RWPE1 (cell line): ENCODE results near the gene MCFD2.

Experiments
- CTCF ChIA-PET: fragments of 350-600 bp; sonication (Branson Sonifier 250); formaldehyde crosslinking; extraction: SDS; loops from one replicate; lab custom pipeline; 2021; lab: Yijun Ruan, JAX
- POLR2A ChIA-PET: fragments of 400-600 bp; formaldehyde crosslinking; extraction: SDS; loops from one replicate; lab custom pipeline; 2020; ENCODE audit warnings: antibody characterized with exemption; ENCODE audit not compliant: low non-redundant PET; lab: Yijun Ruan, JAX
- DNase-seq: peaks from one replicate; pipeline ENCODE4 v3.0.0; 2012; ENCODE audit warnings: low spot score
- H3K27ac ChIP-seq: fragments of 450-650 bp; 2 replicates; pipeline ENCODE4 v1.5.1; 2017
- TF ChIP-seq, protein P1 (sequence below): fragments of 450-650 bp; conservative IDR thresholded peaks from 2 replicates; pipeline ENCODE4 v1.5.1; 2017; ENCODE audit warnings: low read depth, mild to moderate bottlenecking

The MCFD2 gene

DNA sequence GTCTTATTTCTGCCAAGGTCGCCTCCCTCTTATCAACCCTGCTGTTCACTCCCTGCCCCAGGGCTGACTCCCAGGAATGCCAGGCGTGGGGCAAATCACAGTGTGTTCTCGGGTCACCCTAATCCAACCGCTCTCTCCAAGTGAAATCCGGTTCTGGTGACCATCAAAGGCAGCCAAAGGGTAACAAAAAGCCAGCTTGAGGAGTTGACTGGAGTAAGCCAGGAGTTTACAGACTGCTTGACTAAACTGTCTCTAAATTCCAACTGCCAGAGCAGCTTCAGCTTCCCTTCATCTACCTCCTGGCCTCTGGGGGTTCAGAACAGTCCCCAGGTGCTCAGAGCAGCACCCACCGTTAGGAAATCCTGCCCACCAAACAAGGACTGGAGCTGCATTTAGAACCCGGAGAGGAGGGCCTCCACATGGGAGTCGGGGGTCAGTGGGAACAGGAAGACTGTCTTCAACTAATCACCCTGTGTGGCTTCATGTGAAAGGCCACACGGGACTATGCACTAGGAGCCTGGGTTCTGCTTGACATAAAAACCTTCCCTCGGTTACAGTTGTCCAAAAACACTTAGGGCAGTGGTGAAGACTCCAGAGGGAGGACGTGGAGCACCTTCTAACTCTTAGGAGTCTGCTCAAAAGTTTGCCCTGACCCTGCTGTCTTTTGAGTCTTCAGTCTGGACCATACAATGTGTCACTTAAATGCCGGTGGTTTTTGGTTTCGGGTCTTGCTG, 24.2 kb upstream of the MCFD2 start:
- peak overlapping the region; percentile 94 for H3K27ac ChIP-seq
- no peak for DNase-seq
- ChIA-PET CTCF (interaction anchor here (0.6 kb wide), 2 partner anchors 32 to 498 kb away, joined by 3 to 4 read pairs; no protein-coding TSS in a partner anchor), POLR2A (no interaction called here)
- TF ChIP-seq, protein P1, sequence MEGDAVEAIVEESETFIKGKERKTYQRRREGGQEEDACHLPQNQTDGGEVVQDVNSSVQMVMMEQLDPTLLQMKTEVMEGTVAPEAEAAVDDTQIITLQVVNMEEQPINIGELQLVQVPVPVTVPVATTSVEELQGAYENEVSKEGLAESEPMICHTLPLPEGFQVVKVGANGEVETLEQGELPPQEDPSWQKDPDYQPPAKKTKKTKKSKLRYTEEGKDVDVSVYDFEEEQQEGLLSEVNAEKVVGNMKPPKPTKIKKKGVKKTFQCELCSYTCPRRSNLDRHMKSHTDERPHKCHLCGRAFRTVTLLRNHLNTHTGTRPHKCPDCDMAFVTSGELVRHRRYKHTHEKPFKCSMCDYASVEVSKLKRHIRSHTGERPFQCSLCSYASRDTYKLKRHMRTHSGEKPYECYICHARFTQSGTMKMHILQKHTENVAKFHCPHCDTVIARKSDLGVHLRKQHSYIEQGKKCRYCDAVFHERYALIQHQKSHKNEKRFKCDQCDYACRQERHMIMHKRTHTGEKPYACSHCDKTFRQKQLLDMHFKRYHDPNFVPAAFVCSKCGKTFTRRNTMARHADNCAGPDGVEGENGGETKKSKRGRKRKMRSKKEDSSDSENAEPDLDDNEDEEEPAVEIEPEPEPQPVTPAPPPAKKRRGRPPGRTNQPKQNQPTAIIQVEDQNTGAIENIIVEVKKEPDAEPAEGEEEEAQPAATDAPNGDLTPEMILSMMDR, result no peak

DNA sequence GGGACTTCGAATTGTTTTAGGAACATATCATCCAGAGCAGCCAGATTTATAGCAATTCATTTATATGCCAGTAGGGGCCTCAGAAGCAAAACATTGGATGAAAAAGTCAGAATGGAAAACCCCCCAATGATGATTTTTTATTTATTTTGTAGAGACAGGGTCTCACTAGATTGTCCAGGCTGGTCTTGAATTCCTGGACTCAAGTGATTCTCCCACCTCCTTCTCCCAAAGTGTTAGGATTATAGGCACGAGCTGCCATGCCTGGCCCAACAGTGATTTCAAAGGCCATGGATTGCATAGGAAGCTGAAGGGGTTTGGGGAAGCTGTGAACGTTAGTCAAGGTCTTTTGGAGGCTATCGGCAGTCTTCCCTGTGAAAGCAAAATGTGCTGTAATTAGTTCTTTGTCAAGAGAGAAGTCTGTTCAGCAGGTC, 21.9 kb upstream of the MCFD2 start:
- POLR2A ChIA-PET, result no interaction called here
- no peak for DNase-seq
- TF ChIP-seq, protein P1, result peak; percentile 35
- H3K27ac ChIP-seq, result no peak overlapping the region
- CTCF ChIA-PET, result interaction anchor here (0.5 to 0.6 kb wide), 2 partner anchors 315 to 718 kb away, joined by 3 to 4 read pairs; no protein-coding TSS in a partner anchor

DNA sequence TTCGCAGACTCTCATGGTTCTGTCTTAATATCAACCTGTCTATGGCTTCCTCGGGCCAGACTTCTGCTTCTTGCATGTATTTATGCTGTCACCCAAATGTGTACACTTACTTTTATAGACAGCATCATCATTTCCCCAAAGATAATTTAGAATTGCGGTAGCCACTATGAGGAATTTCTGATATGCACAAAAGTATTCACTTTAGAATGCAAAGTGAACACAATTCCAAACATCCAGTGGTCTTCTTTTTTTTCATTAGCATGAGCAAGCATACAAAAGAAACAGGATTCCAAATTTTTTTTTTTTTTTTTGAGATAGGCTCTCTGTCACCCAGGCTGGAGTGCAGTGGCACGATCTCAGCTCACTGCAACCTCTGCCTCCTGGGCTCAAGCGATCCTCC, 21.0 kb upstream of the MCFD2 start:
- H3K27ac ChIP-seq, result no peak overlapping the region
- DNase-seq, result no peak
- ChIA-PET CTCF (interaction anchor here (0.7 to 1.1 kb wide), 2 partner anchors 14 to 387 kb away, joined by 3 read pairs; no protein-coding TSS in a partner anchor), POLR2A (no interaction called here)
- TF ChIP-seq, protein P1, result no peak

DNA sequence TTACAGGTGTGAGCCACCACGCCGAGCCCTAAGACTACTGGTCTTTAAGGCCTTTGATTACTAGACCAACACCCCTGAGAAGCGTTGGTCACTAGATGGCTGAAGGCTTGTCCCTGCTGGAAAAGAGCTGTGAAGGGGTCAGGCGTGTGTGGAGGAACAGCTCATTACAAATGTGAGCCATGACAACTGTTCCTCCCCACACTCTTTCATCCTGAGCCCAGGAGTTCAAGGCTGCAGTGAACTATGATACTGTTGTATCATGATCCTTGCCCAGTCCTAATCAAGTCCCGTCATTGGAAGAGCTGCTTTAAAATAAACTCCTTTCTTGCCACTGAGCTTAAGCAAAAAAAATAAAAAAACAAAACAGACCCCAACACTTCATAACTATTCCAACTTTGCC, 19.5 kb upstream of the MCFD2 start:
- TF ChIP-seq, protein P1, result no peak
- no peak for DNase-seq
- CTCF ChIA-PET, result interaction anchor here (0.9 to 1.2 kb wide), 2 partner anchors 17 to 21 kb away, joined by 3 to 4 read pairs; no protein-coding TSS in a partner anchor
- H3K27ac ChIP-seq, result no peak overlapping the region
- POLR2A ChIA-PET, result no interaction called here

DNA sequence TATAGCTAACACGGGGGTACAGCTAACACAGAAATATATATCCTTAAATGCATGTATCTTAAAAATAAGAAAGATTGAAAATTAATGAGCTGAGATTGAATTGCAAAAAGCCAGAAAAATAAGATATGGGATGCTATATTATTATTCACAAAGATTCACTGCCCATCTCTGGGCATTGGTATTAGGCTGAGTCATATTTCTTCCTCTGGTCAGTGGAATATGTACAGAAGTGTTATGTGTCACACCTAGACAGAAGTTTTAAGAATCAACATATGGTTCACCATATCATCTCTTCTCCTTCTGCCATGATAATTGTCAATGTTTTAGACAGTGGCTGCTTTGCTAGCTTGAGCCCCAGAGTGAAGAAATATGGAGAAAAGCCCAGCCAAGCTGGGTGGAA, 14.0 kb upstream of the MCFD2 start:
- CTCF ChIA-PET, result interaction anchor here (0.7 kb wide), 1 partner anchor 838 kb away, joined by 3 read pairs; no protein-coding TSS in a partner anchor
- H3K27ac ChIP-seq, result no peak overlapping the region
- TF ChIP-seq, protein P1, result no peak
- peak; percentile 17 for DNase-seq
- POLR2A ChIA-PET, result no interaction called here

DNA sequence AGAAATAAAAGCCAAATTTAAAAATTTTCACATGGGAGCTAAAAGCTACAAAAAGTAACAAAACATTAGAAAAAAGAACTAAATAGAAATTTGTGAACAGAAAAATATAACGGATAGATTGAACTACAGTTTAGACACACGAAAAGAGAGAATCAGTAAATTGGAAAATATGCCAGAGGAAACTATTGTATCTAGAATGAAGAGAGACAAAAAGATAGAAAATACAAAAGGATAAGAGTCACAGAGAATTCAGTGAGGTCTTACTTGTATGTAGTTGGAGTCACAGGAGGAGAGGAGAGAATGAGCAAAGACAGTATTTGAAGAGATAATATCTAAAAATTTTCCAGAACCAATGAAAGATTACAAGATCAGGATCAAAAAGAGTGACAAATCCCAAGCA, 11.3 kb upstream of the MCFD2 start:
- CTCF ChIA-PET, result interaction anchor here (0.7 to 1.0 kb wide), 4 partner anchors 8 to 396 kb away, joined by 3 to 4 read pairs (median 4); no protein-coding TSS in a partner anchor
- POLR2A ChIA-PET, result no interaction called here
- TF ChIP-seq, protein P1, result no peak
- DNase-seq, result no peak
- no peak overlapping the region for H3K27ac ChIP-seq
